HepG2 (cell line): ENCODE data around the gene EBF4. TPM values are rescaled to one million over a fixed set of nuclear protein-coding genes. Genes with fewer than 3 reads are reported as not detected.
A peak's percentile ranks its signal among the peaks of the same experiment; 100 is the strongest.

Experiments used
- ELF1 ChIP-seq: sonication (generic); formaldehyde crosslinking; IDR thresholded peaks from 2 replicates; pipeline ENCODE4 v1.4.0; 2020; ENCODE audit warnings: missing genetic modification reagents
- HNF4G ChIP-seq, 2 experiments: sonication (generic) in 1 of 2; formaldehyde crosslinking in 1 of 2; IDR thresholded peaks; 2 replicates each; pipeline versions ENCODE4 v1.4.0 to v1.6.1; 2011 to 2020; ENCODE audit warnings: borderline replicate concordance in 2 of 2, low read depth in 2 of 2, mild to moderate bottlenecking in 2 of 2, low read length in 1 of 2, missing genetic modification reagents in 1 of 2, moderate library complexity in 1 of 2
- NFAT5 ChIP-seq: sonication (generic); formaldehyde crosslinking; IDR thresholded peaks from 2 replicates; pipeline ENCODE4 v1.4.0; 2020; ENCODE audit warnings: missing genetic modification reagents
- RBFOX2 ChIP-seq: fragments of 200-400 bp; formaldehyde crosslinking; IDR thresholded peaks from 2 replicates; pipeline ENCODE4 v1.6.1; 2017; ENCODE audit warnings: low read depth, mild to moderate bottlenecking, low read length
- SOX13 ChIP-seq, 3 experiments: fragments of 450-650 bp in 1 of 3; sonication (generic) in 1 of 3; formaldehyde crosslinking in 1 of 3; IDR thresholded peaks in 2 of 3; conservative IDR thresholded peaks in 1 of 3; 2 replicates each; pipeline versions ENCODE4 v1.5.0 to v1.6.1; 2016 to 2020; ENCODE audit warnings: antibody characterized with exemption in 1 of 3, mild to moderate bottlenecking in 1 of 3, missing compliant biosample characterization in 1 of 3, missing genetic modification reagents in 1 of 3, moderate library complexity in 1 of 3
- ZNF543 ChIP-seq: sonication (generic); formaldehyde crosslinking; IDR thresholded peaks from 2 replicates; pipeline ENCODE4 v1.4.0; 2020; ENCODE audit warnings: mild to moderate bottlenecking, missing genetic modification reagents
- ZNF563 ChIP-seq: sonication (generic); formaldehyde crosslinking; IDR thresholded peaks from 2 replicates; pipeline ENCODE4 v1.8.0; 2022; ENCODE audit warnings: mild to moderate bottlenecking, moderate library complexity, missing genetic modification reagents
- ZNF598 ChIP-seq: sonication (generic); formaldehyde crosslinking; IDR thresholded peaks from 2 replicates; pipeline ENCODE4 v1.5.1; 2020; ENCODE audit warnings: mild to moderate bottlenecking, missing genetic modification reagents, borderline replicate concordance
- ZNF777 ChIP-seq: sonication (generic); formaldehyde crosslinking; IDR thresholded peaks from 2 replicates; pipeline ENCODE4 v1.4.0; 2020; ENCODE audit warnings: missing genetic modification reagents
- polyA plus RNA-seq, 8 experiments: library from polyadenylated mRNA; depleted of rRNA in 3 of 8; stranded (reverse) in 7 of 8; unstranded in 1 of 8; fragments of >200 nt; fragmentation: Illumina TruSeq in 4 of 8; extraction: Trizol in 4 of 8; gene quantifications; 2 replicates each; pipeline versions ENCODE4 v1.2.1 to v1.2.3, GENCODE V29; 2011 to 2016; ENCODE audit warnings: low read depth in 4 of 8, missing spikeins in 1 of 8, mixed read lengths in 1 of 8; ENCODE audit not compliant: insufficient read depth in 1 of 8
- total RNA-seq, 5 experiments: library from RNA; depleted of rRNA; stranded (reverse); fragments of >200 nt; fragmentation: Illumina TruSeq; extraction: Trizol; gene quantifications; 2 replicates each; pipeline ENCODE4 v1.2.3, GENCODE V29; 2016; ENCODE audit warnings: low read depth in 1 of 5
- TF ChIP-seq, protein P1 (sequence below), 2 experiments: IDR thresholded peaks; 2 replicates each; pipeline ENCODE4 v1.6.1; 2011 to 2012; ENCODE audit warnings: low read length in 2 of 2, borderline replicate concordance in 1 of 2, low read depth in 1 of 2, mild to moderate bottlenecking in 1 of 2, moderate library complexity in 1 of 2

EBF4 gene
- total and polyA plus RNA-seq, 2 of the 13 experiments (the other 11 are each of a cell fraction or from before 2014, with no cell fraction given): 0.84 to 2.2 TPM

GRCh38 chr20:2654384-2654822 lies 38.2 kb upstream of the EBF4 start (continued):
- TF ChIP-seq ZNF598 (CRISPR knock-in tag) (no peak), ZNF777 (CRISPR knock-in tag) (0 out of 2 replicates have a peak, but pooled peaks have one; percentile 19), ELF1 (no peak), ZNF543 (CRISPR knock-in tag) (no peak), HNF4G (IDR thresholded peaks at IDR 0.05; ENCODE audit: borderline replicate concordance, low read depth, low read length) (no peak), HNF4G (CRISPR knock-in tag; IDR thresholded peaks at IDR 0.05; ENCODE audit: borderline replicate concordance, low read depth) (no peak), RBFOX2 (no peak), ZNF563 (CRISPR knock-in tag) (peak; percentile 11; the same call in 1 of the 2 replicates), SOX13 (IDR thresholded peaks at IDR 0.05) (no peak), SOX13 (CRISPR knock-in tag; conservative IDR thresholded peaks at IDR 0.05 in 1 of 2, IDR thresholded peaks at IDR 0.05 in 1 of 2) (no peak), NFAT5 (CRISPR knock-in tag) (peak; percentile 28; the same call in 1 of the 2 replicates)
- TF ChIP-seq, protein P1, sequence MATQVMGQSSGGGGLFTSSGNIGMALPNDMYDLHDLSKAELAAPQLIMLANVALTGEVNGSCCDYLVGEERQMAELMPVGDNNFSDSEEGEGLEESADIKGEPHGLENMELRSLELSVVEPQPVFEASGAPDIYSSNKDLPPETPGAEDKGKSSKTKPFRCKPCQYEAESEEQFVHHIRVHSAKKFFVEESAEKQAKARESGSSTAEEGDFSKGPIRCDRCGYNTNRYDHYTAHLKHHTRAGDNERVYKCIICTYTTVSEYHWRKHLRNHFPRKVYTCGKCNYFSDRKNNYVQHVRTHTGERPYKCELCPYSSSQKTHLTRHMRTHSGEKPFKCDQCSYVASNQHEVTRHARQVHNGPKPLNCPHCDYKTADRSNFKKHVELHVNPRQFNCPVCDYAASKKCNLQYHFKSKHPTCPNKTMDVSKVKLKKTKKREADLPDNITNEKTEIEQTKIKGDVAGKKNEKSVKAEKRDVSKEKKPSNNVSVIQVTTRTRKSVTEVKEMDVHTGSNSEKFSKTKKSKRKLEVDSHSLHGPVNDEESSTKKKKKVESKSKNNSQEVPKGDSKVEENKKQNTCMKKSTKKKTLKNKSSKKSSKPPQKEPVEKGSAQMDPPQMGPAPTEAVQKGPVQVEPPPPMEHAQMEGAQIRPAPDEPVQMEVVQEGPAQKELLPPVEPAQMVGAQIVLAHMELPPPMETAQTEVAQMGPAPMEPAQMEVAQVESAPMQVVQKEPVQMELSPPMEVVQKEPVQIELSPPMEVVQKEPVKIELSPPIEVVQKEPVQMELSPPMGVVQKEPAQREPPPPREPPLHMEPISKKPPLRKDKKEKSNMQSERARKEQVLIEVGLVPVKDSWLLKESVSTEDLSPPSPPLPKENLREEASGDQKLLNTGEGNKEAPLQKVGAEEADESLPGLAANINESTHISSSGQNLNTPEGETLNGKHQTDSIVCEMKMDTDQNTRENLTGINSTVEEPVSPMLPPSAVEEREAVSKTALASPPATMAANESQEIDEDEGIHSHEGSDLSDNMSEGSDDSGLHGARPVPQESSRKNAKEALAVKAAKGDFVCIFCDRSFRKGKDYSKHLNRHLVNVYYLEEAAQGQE (IDR thresholded peaks at IDR 0.05; ENCODE audit: borderline replicate concordance in 1 of 2, low read depth in 1 of 2, low read length in 2 of 2): no peak
